NAMALWA (cell line): ENCODE measurements around the gene PDIA5.

Experiments used
- DNase-seq: peaks from one replicate; pipeline ENCODE4 v3.0.0-alpha.2; 2015; ENCODE audit warnings: low spot score

The PDIA5 gene

GRCh38 chr3:123169492-123169929, 102.7 kb downstream of the PDIA5 start:
- DNase-seq = no peak

- no peak for DNase-seq
These were observed 103.1 kb downstream of the PDIA5 start for GRCh38 chr3:123169930-123170329.

- DNase-seq = no peak
These were observed 114.0 kb downstream of the PDIA5 start for GRCh38 chr3:123180791-123181190.

- DNase-seq = no peak
These were observed 119.9 kb downstream of the PDIA5 start for GRCh38 chr3:123186695-123187094.

- no peak for DNase-seq
These were observed 121.2 kb downstream of the PDIA5 start for GRCh38 chr3:123188058-123188457.

GRCh38 chr3:123193448-123194101, 126.8 kb downstream of the PDIA5 start:
- no peak for DNase-seq

- no peak for DNase-seq
These were observed 127.7 kb downstream of the PDIA5 start for GRCh38 chr3:123194552-123194951.

- no peak for DNase-seq
These were observed 131.5 kb downstream of the PDIA5 start for GRCh38 chr3:123198372-123198771.

- DNase-seq = no peak
These were observed 134.4 kb downstream of the PDIA5 start for GRCh38 chr3:123201223-123201556.

GRCh38 chr3:123201557-123202427, 135.0 kb downstream of the PDIA5 start, which contains the start of gene SEC22A:
Gene SEC22A, plus strand, starts transcription at chr3:123201943. Its CDS starts 7,275 bp downstream, at chr3:123209218.
- DNase-seq = peak; percentile 98

- DNase-seq = peak; percentile 32
These were observed 135.6 kb downstream of the PDIA5 start for GRCh38 chr3:123202451-123202850.
